ENCODE measurements around the gene AGR3.

GRCh38 chr7:16875861-16876260 is 5.9 kb downstream of the AGR3 start:
- TF ChIP-seq POLR2A (IDR thresholded peaks at IDR 0.05; ENCODE audit: low read depth, low read length) (no peak), POLR2AphosphoS5 (IDR thresholded peaks at IDR 0.05; ENCODE audit: insufficient read depth, low read depth, low read length) (no peak)
- TF ChIP-seq, protein P1, sequence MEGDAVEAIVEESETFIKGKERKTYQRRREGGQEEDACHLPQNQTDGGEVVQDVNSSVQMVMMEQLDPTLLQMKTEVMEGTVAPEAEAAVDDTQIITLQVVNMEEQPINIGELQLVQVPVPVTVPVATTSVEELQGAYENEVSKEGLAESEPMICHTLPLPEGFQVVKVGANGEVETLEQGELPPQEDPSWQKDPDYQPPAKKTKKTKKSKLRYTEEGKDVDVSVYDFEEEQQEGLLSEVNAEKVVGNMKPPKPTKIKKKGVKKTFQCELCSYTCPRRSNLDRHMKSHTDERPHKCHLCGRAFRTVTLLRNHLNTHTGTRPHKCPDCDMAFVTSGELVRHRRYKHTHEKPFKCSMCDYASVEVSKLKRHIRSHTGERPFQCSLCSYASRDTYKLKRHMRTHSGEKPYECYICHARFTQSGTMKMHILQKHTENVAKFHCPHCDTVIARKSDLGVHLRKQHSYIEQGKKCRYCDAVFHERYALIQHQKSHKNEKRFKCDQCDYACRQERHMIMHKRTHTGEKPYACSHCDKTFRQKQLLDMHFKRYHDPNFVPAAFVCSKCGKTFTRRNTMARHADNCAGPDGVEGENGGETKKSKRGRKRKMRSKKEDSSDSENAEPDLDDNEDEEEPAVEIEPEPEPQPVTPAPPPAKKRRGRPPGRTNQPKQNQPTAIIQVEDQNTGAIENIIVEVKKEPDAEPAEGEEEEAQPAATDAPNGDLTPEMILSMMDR (IDR thresholded peaks at IDR 0.05; ENCODE audit: extremely low read depth in 1 of 2, insufficient read depth in 1 of 2, low read depth in 1 of 2, low read length in 2 of 2) = no peak

All from endothelial cell of umbilical vein (primary cell).